HG03095 (cell line): ENCODE measurements around the gene TXNDC16.
"Not testable (repeated sequence)": the region's sequence is repeated elsewhere in the genome, so short reads cannot be mapped to it uniquely, and the experiment has no call there.

Experiments used
- ATAC-seq: cut with Tn5 transposase; IDR thresholded peaks from one replicate; pipeline ENCODE4 v1.9.1; 2021; ENCODE audit warnings: moderate library complexity; ENCODE audit not compliant: unreplicated experiment

TXNDC16 gene

GRCh38 chr14:52546318-52546670 is 6.0 kb downstream of the TXNDC16 start:
- no peak for ATAC-seq

- ATAC-seq, result no peak
These were observed 6.6 kb downstream of the TXNDC16 start for GRCh38 chr14:52545584-52546317.

DNA sequence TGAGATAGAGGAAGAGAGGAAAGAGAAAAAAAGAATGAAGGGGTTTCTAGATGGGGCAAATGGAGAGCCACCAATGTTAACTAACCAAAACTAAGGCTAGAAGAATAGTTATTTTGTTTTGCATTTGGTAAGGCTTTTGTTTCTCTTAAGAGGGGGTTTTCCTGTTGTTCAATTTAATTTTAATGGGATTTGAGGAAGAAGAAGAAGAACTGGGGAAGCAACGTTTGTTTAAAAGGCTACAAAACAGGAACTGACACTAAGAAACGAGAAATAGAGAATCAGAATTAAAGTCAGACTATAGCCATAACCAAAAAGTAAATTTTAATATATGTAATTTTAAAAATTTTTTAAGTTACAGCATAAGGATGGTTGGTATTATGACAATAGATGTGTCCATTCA is 13.7 kb downstream of the TXNDC16 start:
- no peak for ATAC-seq

GRCh38 chr14:52536269-52536668 is 16.0 kb downstream of the TXNDC16 start:
- ATAC-seq, result no peak

DNA sequence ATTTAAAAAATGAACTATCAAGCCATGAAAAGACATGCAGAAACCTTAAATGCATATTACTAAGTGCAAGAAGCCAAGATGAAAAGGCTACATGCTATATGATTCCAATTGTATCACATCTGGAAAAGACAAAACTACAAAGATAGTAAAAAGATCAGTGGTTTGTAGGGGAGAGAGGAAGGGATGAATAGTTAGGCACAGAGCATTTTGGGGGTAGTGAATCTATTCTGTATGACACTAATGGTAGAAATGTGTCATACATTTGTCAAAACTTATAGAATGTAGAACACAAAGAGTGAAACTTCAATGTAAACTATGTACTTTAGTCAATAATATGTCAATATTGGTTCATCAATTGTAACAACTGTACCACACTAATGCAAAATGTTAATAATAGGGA is 20.8 kb downstream of the TXNDC16 start:
- ATAC-seq, result no peak

- no peak for ATAC-seq
These were observed 25.3 kb downstream of the TXNDC16 start for GRCh38 chr14:52527052-52527451.

DNA sequence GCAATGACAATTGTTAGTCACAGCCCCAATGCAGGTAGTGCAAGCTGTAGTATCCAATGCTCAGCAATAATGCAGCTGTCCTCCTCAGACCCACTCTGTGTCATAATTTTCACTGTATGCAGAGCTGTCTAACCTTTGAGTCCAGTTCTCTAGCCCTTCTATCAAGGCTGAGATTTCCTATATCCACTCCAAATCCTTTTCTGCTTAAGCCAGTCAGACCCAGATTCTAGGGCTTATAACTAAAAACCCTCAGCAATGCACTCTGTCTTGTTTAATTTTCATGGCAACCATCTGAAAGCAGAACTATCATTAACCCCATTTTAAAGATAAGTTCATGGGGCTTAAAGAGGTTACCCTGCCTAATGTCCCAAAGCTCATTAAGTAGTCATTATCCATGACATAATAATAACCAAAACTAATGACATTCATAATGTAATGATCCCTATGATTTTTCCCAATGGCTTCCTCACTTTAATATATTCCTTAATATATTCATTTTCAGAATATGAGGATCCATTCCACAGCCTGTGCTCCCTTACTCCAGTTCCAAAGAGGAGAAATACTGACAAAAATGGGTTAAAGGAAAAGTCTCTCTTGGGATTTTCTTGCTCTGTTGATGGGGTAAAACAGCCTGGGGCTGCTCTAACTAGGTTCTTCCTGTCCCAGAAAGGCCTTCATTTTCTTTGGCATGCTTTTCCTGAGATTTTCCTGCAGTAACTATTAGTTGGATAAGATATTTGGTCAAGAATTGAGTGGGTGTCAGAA is 29.5 kb downstream of the TXNDC16 start:
- no peak for ATAC-seq

- no peak for ATAC-seq
These were observed 30.3 kb downstream of the TXNDC16 start for GRCh38 chr14:52522033-52522432.

GRCh38 chr14:52514046-52514811 is 38.1 kb downstream of the TXNDC16 start:
- ATAC-seq, result no peak

- no peak for ATAC-seq
These were observed 39.1 kb downstream of the TXNDC16 start for GRCh38 chr14:52513249-52513648.

DNA sequence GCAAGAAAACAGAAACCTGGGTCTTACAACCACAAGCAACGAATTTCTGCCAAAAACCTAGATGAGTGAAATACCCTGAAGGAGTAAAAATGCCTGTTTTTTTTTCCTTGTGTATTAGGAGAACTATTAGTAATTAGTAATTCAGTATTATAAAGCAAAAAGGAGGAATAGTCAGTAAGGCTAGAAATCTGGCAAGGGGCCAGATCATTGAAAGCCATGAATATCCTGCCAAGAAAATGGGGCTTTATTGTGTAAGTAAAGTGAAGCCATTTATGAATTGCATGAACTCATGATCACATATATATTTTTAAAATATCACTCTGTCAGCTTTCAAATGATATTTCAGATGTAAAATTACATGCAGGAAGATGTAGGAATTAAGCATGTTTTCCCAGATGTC is 57.9 kb downstream of the TXNDC16 start:
- ATAC-seq, result no peak

- no peak for ATAC-seq
These were observed 66.8 kb downstream of the TXNDC16 start for GRCh38 chr14:52485350-52485960.

DNA sequence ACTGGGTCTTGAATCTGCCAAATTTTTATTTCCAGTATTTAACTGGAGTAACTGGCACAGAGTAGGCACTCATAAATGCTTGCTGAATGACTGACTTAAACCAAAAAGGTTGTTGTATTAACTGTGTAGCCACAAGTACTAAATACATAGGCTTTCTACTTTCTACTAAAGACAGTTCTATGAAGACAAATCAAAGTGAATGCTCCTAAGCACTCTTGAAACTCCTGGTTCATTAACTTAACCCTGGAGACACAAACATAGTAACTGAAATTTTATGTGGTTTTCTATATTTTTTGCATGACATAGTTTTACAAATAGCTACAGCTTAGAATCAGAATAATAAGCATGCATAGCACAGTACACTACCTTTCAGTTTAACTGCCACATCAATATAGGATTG is 70.4 kb downstream of the TXNDC16 start:
- ATAC-seq, result no peak

DNA sequence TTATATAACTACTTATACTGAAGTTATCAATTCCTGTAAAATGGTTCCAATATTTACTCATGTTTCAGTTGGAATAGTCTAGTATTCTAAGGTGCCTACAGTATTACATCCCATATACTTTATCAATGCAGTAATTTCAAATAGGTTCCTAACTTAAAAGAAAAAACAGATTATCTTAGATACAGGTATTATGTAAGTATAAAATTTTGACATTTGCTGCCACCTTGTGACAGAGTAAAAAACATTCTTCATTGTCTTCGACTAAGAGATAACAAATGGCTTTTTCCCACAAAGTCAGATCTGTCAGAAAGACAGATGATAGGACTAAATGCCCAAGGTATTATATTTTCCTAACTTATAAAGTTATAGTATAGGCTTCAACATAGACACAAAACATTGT is 78.7 kb downstream of the TXNDC16 start:
- no peak for ATAC-seq

DNA sequence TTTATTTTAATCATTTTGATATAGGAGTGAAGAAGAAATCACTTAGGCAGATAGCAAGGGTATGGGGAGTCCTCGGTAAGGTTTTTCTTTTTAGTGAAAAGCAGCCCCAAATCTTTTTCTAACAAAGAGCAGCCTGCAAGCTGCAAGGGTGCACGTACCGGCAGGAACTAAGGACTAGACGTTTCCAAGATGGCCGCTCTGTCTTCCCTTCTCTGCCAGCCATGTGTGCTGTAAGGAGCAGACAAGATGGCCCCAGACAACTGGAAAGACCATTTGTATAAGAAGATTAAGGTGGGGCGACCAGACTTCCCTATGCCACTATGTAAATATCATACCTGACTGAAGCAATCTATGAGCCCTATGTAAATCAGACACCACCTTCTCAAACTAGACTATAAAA is 79.6 kb downstream of the TXNDC16 start:
- no peak for ATAC-seq

- ATAC-seq, result not testable (repeated sequence)
These were observed 80.1 kb downstream of the TXNDC16 start for GRCh38 chr14:52472251-52472650.

- no peak for ATAC-seq
These were observed 84.6 kb downstream of the TXNDC16 start for GRCh38 chr14:52467515-52468266.

DNA sequence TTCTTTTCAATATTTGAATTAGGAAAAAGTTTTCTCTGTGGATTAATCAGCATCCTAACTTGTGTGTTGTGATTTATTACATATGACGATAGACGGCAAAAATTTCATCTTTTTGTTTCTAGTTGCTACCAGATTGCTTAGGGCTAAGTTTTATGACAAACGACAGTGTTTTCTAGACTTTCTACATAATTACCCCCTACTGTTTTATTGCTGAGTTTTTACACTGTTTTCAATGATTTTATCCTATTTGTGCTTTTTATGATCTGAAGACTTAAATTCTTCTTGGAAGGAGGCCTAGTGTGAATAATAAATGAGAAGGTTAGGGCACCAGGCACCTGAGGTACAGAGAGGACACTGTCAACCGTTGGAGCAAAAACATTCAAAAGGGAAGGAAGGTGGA is 88.1 kb downstream of the TXNDC16 start:
- no peak for ATAC-seq

- no peak for ATAC-seq
These were observed 88.9 kb downstream of the TXNDC16 start for GRCh38 chr14:52463375-52463774.

DNA sequence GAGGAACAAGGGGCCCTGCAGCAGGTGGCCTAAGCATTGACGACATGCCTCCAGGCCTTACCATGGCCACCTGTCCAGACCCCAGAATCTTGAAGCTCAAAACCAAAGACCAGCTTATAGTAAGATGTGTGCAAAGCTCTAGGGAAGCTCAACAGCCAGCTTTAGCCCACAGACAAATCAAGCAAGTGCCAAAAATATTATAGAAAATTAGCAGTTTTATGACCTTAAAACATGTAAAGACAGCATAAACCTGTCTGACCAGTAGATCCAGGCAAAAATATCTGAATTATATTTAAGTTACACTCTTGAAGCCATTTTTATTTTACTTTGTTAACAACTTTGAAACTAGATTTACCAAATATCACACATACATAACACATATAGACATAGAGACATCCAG is 90.6 kb downstream of the TXNDC16 start:
- ATAC-seq, result no peak

DNA sequence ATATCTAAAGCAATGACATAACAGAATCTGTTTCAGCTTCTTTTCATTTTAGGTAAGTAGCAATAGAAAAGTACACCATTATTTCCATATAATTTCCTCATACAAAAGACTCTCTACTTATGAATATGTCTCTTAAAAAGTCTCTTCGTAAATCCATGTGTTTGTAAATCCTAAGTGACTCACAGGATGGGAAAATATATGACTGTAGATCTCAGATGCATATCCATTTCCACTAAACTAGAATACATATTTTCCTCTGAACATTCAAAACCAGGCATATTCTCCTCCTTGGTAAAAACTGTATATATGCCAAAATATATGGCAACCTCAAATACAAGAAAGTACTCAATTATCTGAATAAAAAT is 93.6 kb downstream of the TXNDC16 start:
- no peak for ATAC-seq
